H1 (cell line): ENCODE results near the gene RBMS2. TPM values are rescaled to one million over a fixed set of nuclear protein-coding genes. Genes with fewer than 3 reads are reported as not detected.
A peak's percentile ranks its signal among the peaks of the same experiment; 100 is the strongest.

Experiments
- CTCF ChIA-PET: fragments of 300-600 bp; sonication (Branson Sonifier 250); formaldehyde crosslinking; loops from one replicate; lab custom pipeline; 2021; ENCODE audit not compliant: partially characterized antibody; lab: Charles Lee
- POLR2A ChIA-PET: fragments of 300-600 bp; sonication (Branson Sonifier 250); formaldehyde crosslinking; loops from one replicate; lab custom pipeline; 2021; ENCODE audit warnings: inconsistent platforms; ENCODE audit not compliant: partially characterized antibody; lab: Charles Lee
- DNase-seq, 2 experiments: peaks; one replicate each; pipeline versions ENCODE4 v3.0.0 to v3.0.0-alpha.2; 2010 to 2022; ENCODE audit warnings: low spot score in 2 of 2, low read depth in 1 of 2, mixed read lengths in 1 of 2
- FAIRE-seq: peaks from 2 replicates; lab custom pipeline; 2011; peaks lifted over from hg19 to GRCh38; lab: Jason Lieb, UNC
- H2AFZ ChIP-seq: 2 replicates; pipeline ENCODE4 v1.8.1; 2012; ENCODE audit warnings: low read length, inconsistent platforms
- H2AK5ac ChIP-seq: 2 replicates; pipeline ENCODE4 v1.6.1; 2013; ENCODE audit warnings: low read depth, low read length
- H2BK120ac ChIP-seq: replicated peaks from 2 replicates; pipeline ENCODE3; 2013; ENCODE audit warnings: low read depth, low read length, inconsistent platforms
- H2BK12ac ChIP-seq: 2 replicates; pipeline ENCODE4 v1.6.1; 2013; ENCODE audit warnings: low read depth, low read length
- H2BK15ac ChIP-seq: 2 replicates; pipeline ENCODE4 v1.6.1; 2013; ENCODE audit warnings: low read length
- H2BK20ac ChIP-seq: 2 replicates; pipeline ENCODE4 v1.6.1; 2013; ENCODE audit warnings: low read length
- H2BK5ac ChIP-seq: 2 replicates; pipeline ENCODE4 v1.6.1; 2013; ENCODE audit warnings: low read depth, low read length
- H3K14ac ChIP-seq: 2 replicates; pipeline ENCODE4 v1.6.1; 2013; ENCODE audit warnings: inconsistent platforms; ENCODE audit not compliant: insufficient read length
- H3K18ac ChIP-seq: 2 replicates; pipeline ENCODE4 v1.6.1; 2013; ENCODE audit warnings: low read length; ENCODE audit errors: extremely low read depth
- H3K23ac ChIP-seq: 2 replicates; pipeline ENCODE4 v1.6.1; 2013; ENCODE audit warnings: inconsistent platforms; ENCODE audit not compliant: insufficient read length
- H3K23me2 ChIP-seq: 2 replicates; pipeline ENCODE4 v1.6.1; 2013; ENCODE audit warnings: low read depth, low read length
- H3K27ac ChIP-seq: 2 replicates; pipeline ENCODE4 v1.6.1; 2011; ENCODE audit warnings: low read depth, low read length, inconsistent platforms
- H3K27me3 ChIP-seq, 4 experiments: replicated peaks in 1 of 4; 1 replicate in 1 of 4; 2 replicates in 3 of 4; pipeline versions ENCODE4 v1.6.1 to v1.8.1; 2011 to 2013; ENCODE audit warnings: low read length in 3 of 4, mild to moderate bottlenecking in 3 of 4, inconsistent platforms in 2 of 4, mixed read lengths in 2 of 4, moderate library complexity in 1 of 4; ENCODE audit not compliant: control insufficient read depth in 3 of 4, insufficient read depth in 3 of 4; ENCODE audit errors: extremely low read depth in 1 of 4
- H3K36me3 ChIP-seq, 4 experiments: 2 replicates each; pipeline versions ENCODE4 v1.6.1 to v1.8.1; 2011 to 2013; ENCODE audit warnings: mild to moderate bottlenecking in 4 of 4, low read length in 3 of 4, moderate library complexity in 2 of 4, control low read depth in 1 of 4, inconsistent platforms in 1 of 4; ENCODE audit not compliant: insufficient read depth in 4 of 4, control insufficient read depth in 2 of 4
- H3K4ac ChIP-seq: replicated peaks from 2 replicates; pipeline ENCODE3; 2013; ENCODE audit warnings: low read length, low read depth, mixed read lengths, inconsistent platforms; ENCODE audit not compliant: insufficient read length
- H3K4me1 ChIP-seq, 4 experiments: replicated peaks in 1 of 4; 1 replicate in 1 of 4; 2 replicates in 3 of 4; pipeline versions ENCODE4 v1.6.1 to v1.8.1; 2011 to 2013; ENCODE audit warnings: low read length in 3 of 4, inconsistent platforms in 2 of 4, mixed read lengths in 1 of 4; ENCODE audit not compliant: insufficient read depth in 4 of 4, control insufficient read depth in 3 of 4
- H3K4me2 ChIP-seq, 2 experiments: 2 replicates each; pipeline versions ENCODE4 v1.6.1 to v1.8.1; 2011 to 2013; ENCODE audit warnings: low read depth in 2 of 2, low read length in 2 of 2, control low read depth in 1 of 2, inconsistent platforms in 1 of 2, mild to moderate bottlenecking in 1 of 2; ENCODE audit not compliant: insufficient read depth in 1 of 2
- H3K4me3 ChIP-seq, 4 experiments: fragments of 200-600, 300-600 bp in 1 of 4; sonication (generic), shearing (Covaris generic), sonication (Bioruptor Twin) in 1 of 4; 2 replicates each; pipeline versions ENCODE4 v1.5.1 to v1.8.1; 2011 to 2016; ENCODE audit warnings: low read length in 4 of 4, low read depth in 3 of 4, control low read depth in 2 of 4, inconsistent platforms in 2 of 4, mild to moderate bottlenecking in 2 of 4, mixed read lengths in 1 of 4, moderate library complexity in 1 of 4; ENCODE audit not compliant: insufficient read depth in 2 of 4; ENCODE audit errors: extremely low read depth in 1 of 4
- H3K56ac ChIP-seq: replicated peaks from 2 replicates; pipeline ENCODE3; 2013; ENCODE audit warnings: low read depth, mild to moderate bottlenecking, mixed read lengths, low read length, inconsistent platforms; ENCODE audit not compliant: insufficient read length
- H3K79me1 ChIP-seq: 2 replicates; pipeline ENCODE4 v1.6.1; 2013; ENCODE audit warnings: low read depth, low read length, control low read depth
- H3K79me2 ChIP-seq, 2 experiments: 2 replicates each; pipeline versions ENCODE4 v1.6.1 to v1.8.1; 2012 to 2013; ENCODE audit warnings: low read length in 2 of 2, mild to moderate bottlenecking in 2 of 2, inconsistent platforms in 1 of 2; ENCODE audit not compliant: insufficient read depth in 2 of 2, control insufficient read depth in 1 of 2
- H3K9ac ChIP-seq, 4 experiments: replicated peaks in 1 of 4; 1 replicate in 1 of 4; 2 replicates in 3 of 4; pipeline versions ENCODE4 v1.6.1 to v1.8.1; 2011 to 2013; ENCODE audit warnings: low read depth in 3 of 4, low read length in 3 of 4, control low read depth in 2 of 4, mild to moderate bottlenecking in 2 of 4, moderate library complexity in 2 of 4, inconsistent platforms in 1 of 4; ENCODE audit errors: extremely low read depth in 1 of 4
- H3K9me3 ChIP-seq, 2 experiments: 2 replicates each; pipeline versions ENCODE4 v1.6.1 to v1.8.1; 2012 to 2013; ENCODE audit warnings: mild to moderate bottlenecking in 2 of 2, moderate library complexity in 2 of 2, control low read depth in 1 of 2, inconsistent platforms in 1 of 2, low read depth in 1 of 2, low read length in 1 of 2, mixed read lengths in 1 of 2; ENCODE audit not compliant: insufficient read depth in 2 of 2
- H4K20me1 ChIP-seq, 2 experiments: replicated peaks in 1 of 2; 2 replicates each; pipeline versions ENCODE3 to v1.8.1; 2011 to 2013; ENCODE audit warnings: inconsistent platforms in 2 of 2, low read length in 2 of 2, mild to moderate bottlenecking in 1 of 2; ENCODE audit not compliant: insufficient read depth in 2 of 2, control insufficient read depth in 1 of 2
- H4K5ac ChIP-seq: 2 replicates; pipeline ENCODE4 v1.6.1; 2013; ENCODE audit warnings: low read length, low read depth, mixed read lengths, inconsistent platforms; ENCODE audit not compliant: insufficient read length
- H4K8ac ChIP-seq: 2 replicates; pipeline ENCODE4 v1.8.0; 2013; ENCODE audit warnings: mild to moderate bottlenecking, moderate library complexity, low read length, inconsistent platforms; ENCODE audit not compliant: insufficient read depth; ENCODE audit errors: extremely low read depth
- H4K91ac ChIP-seq: replicated peaks from 2 replicates; pipeline ENCODE3; 2013; ENCODE audit warnings: low read length, mixed read lengths, inconsistent platforms; ENCODE audit not compliant: insufficient read length
- POLR2AphosphoS5 ChIP-seq: IDR thresholded peaks from 2 replicates; pipeline ENCODE4 v1.6.1; 2011; ENCODE audit warnings: low read depth, low read length
- SIN3A ChIP-seq, 2 experiments: IDR thresholded peaks in 1 of 2; conservative IDR thresholded peaks in 1 of 2; 2 replicates each; pipeline ENCODE4 v1.6.1; 2011 to 2012; ENCODE audit warnings: low read length in 2 of 2, improper control_type of control experiment in 1 of 2, low read depth in 1 of 2, mild to moderate bottlenecking in 1 of 2
- SUZ12 ChIP-seq: fragments of 200-600 bp; sonication (generic); IDR thresholded peaks from 2 replicates; pipeline ENCODE4 v1.6.1; 2012; ENCODE audit warnings: mild to moderate bottlenecking, inconsistent platforms, low read length, moderate library complexity, mixed read lengths
- WGBS, 2 experiments: shearing (Covaris generic) in 1 of 2; methylation state at CpG; one replicate each; pipeline versions ENCODE4 v1.1.6 to v1.1.7; 2013 to 2015; ENCODE audit warnings: low lambda C conversion rate in 2 of 2, mixed read lengths in 2 of 2, inconsistent platforms in 1 of 2, low coverage in 1 of 2, missing lambda C conversion rate in 1 of 2; ENCODE audit not compliant: insufficient replicate concordance in 2 of 2, insufficient coverage in 1 of 2, insufficient read length in 1 of 2; ENCODE audit errors: extremely low coverage in 1 of 2, missing lambda C conversion rate in 1 of 2; 5-methylcytosine and 5-hydroxymethylcytosine counted together
- polyA plus RNA-seq, 7 experiments: library from polyadenylated mRNA; depleted of rRNA in 3 of 7; stranded (reverse) in 5 of 7; unstranded in 2 of 7; fragments of >200 nt in 5 of 7; fragments of 200-250 nt in 2 of 7; gene quantifications; 1 replicate in 5 of 7; 2 replicates in 1 of 7; 4 replicates in 1 of 7; pipeline versions ENCODE4 v1.2.1 to v1.2.3, GENCODE V29; 2011 to 2013; ENCODE audit warnings: missing spikeins in 2 of 7, mixed read lengths in 2 of 7
- total RNA-seq: library from RNA; stranded (reverse); fragmentation: NEBNext Ultra II Directional; extraction: Animal tissue kit (Norgen Biotek cat#: 25700); gene quantifications from 2 replicates; pipeline ENCODE4 v1.2.1, GENCODE V29; 2021
- TF ChIP-seq, protein P1 (sequence below): IDR thresholded peaks from 2 replicates; pipeline ENCODE4 v1.6.1; 2012; ENCODE audit warnings: inconsistent platforms
- TF ChIP-seq, protein P2 (sequence below): IDR thresholded peaks from 2 replicates; pipeline ENCODE4 v1.6.1; 2012; ENCODE audit warnings: low read length, inconsistent platforms

Gene RBMS2
- total and polyA plus RNA-seq, 2 of the 8 experiments (the other 6 are each of a cell fraction or from before 2014, with no cell fraction given) = 9.6 to 31.3 TPM

DNA sequence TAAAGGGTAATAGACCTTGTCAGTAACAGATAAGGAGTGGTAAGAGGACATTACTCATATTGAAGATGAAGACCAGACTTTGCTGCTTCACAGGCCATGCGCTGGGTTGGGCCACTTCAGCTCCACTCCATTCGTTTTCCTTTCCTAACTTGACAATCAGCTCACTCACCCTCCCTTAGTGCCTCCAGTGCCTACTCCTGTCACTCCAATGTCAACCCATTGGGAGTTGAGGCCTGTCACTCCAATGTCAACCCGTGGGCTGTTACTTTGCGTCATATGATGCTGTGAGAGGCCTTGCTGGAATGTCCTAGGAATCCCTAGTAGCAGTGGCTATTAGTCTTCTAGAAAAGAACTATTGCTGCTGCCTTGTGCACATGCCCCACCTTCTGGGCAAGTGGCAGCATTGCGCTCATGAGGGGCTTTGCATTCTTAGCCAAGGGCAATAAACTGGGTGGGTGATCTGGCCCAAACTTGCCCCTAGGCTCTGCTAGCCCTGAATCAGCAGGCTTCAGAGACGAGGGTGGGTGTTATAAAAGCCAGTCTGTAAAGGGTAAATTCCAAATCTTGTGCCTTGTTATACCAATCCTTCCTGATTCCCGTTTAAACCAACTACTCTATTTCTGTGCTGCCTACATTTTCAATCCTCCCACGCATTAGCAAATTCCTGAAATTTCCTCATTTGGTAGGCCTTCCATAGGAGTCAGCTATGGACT, 72.4 kb downstream of the RBMS2 start:
- no peak overlapping the region; the same call in 1 of the 2 replicates for H4K8ac ChIP-seq
- H2BK120ac ChIP-seq = no peak overlapping the region
- no peaks in the 10 kb centered on the region for H3K79me1 ChIP-seq
- peaks cover 0 to 10% (median 4%) of the 10 kb centered on the region in 4 experiments; a peak in 5 of 7 replicates for H3K4me1 ChIP-seq
- DNase-seq (peak; percentile 61 to 84), FAIRE-seq (peak; percentile 91)
- no peak overlapping the region for H3K4me2 ChIP-seq
- H3K23ac ChIP-seq = no peak overlapping the region
- H2BK15ac ChIP-seq = no peak overlapping the region
- 0 out of 2 replicates have a peak overlapping the region, but pooled peaks have one; percentile 19 for H3K27ac ChIP-seq
- H3K18ac ChIP-seq = 0 out of 2 replicates have a peak overlapping the region, but pooled peaks have one; percentile 34
- no peaks in the 10 kb centered on the region for H3K9me3 ChIP-seq
- H3K23me2 ChIP-seq = no peaks in the 10 kb centered on the region
- POLR2A ChIA-PET = interaction anchor here (0.8 to 2.9 kb wide), 5 partner anchors 9 to 56 kb away, joined by 3 to 9 read pairs (median 5); no protein-coding TSS in a partner anchor
- CTCF ChIA-PET = interaction anchor here (0.5 to 15.9 kb wide), 29 partner anchors 9 to 659 kb away, joined by 3 to 279 read pairs (median 4); partner anchors contain the start of genes BAZ2A and RBMS2
- no peaks in the 10 kb centered on the region for H3K27me3 ChIP-seq
- peaks cover 8 to 24% (median 10%) of the 10 kb centered on the region in 4 experiments; a peak in 7 of 8 replicates for H3K36me3 ChIP-seq
- H3K79me2 ChIP-seq = no peaks in the 10 kb centered on the region
- H4K20me1 ChIP-seq = peaks cover 0 to 2% of the 10 kb centered on the region in 2 experiments
- H2BK12ac ChIP-seq = peak overlapping the region; percentile 78; the same call in 1 of the 2 replicates
- H3K4me3 ChIP-seq = no peak overlapping the region
- no peak overlapping the region for H3K56ac ChIP-seq
- H4K5ac ChIP-seq = peak overlapping the region; percentile 54
- H3K4ac ChIP-seq = no peak overlapping the region
- no peak overlapping the region for H2BK20ac ChIP-seq
- H3K9ac ChIP-seq = no peak overlapping the region
- no peak overlapping the region for H2AK5ac ChIP-seq
- H4K91ac ChIP-seq = no peak overlapping the region
- 50% methylated on average over 8 of the region's 8 CpGs; no CpG with 5 or more reads in 1 of the 2 experiments for WGBS, 2 experiments
- no peak overlapping the region for H3K14ac ChIP-seq
- peak overlapping the region; percentile 49; the same call in 1 of the 2 replicates for H2BK5ac ChIP-seq
- H2AFZ ChIP-seq = no peak overlapping the region
- TF ChIP-seq SUZ12 (no peak), POLR2AphosphoS5 (peak; percentile 58; the same call in 1 of the 2 replicates), SIN3A (conservative IDR thresholded peaks at IDR 0.05 in 1 of 2, IDR thresholded peaks at IDR 0.05 in 1 of 2; ENCODE audit: low read depth in 1 of 2, low read length in 2 of 2) (peak; percentile 38 to 90; a peak in 2 of 4 replicates)
- TF ChIP-seq, protein P1, sequence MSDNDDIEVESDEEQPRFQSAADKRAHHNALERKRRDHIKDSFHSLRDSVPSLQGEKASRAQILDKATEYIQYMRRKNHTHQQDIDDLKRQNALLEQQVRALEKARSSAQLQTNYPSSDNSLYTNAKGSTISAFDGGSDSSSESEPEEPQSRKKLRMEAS = peak; percentile 35; the same call in 1 of the 2 replicates
- TF ChIP-seq, protein P2, sequence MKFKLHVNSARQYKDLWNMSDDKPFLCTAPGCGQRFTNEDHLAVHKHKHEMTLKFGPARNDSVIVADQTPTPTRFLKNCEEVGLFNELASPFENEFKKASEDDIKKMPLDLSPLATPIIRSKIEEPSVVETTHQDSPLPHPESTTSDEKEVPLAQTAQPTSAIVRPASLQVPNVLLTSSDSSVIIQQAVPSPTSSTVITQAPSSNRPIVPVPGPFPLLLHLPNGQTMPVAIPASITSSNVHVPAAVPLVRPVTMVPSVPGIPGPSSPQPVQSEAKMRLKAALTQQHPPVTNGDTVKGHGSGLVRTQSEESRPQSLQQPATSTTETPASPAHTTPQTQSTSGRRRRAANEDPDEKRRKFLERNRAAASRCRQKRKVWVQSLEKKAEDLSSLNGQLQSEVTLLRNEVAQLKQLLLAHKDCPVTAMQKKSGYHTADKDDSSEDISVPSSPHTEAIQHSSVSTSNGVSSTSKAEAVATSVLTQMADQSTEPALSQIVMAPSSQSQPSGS = peak; percentile 70; the same call in 1 of the 2 replicates
